SJSA1 (cell line): ENCODE measurements around the gene MAPKAPK3. TPM values are rescaled to one million over a fixed set of nuclear protein-coding genes. Genes with fewer than 3 reads are reported as not detected.

Experiments used
- DNase-seq, 2 experiments: peaks; one replicate each; pipeline ENCODE4 v3.0.0-alpha.2; 2015 to 2020; ENCODE audit warnings: low spot score in 2 of 2, low read depth in 1 of 2
- H3K27ac ChIP-seq: fragments of 250-450 bp; sonication (Bioruptor Pico); 2 replicates; pipeline ENCODE4 v1.5.1; 2020; ENCODE audit warnings: mild to moderate bottlenecking, moderate library complexity
- H3K27me3 ChIP-seq: fragments of 250-450 bp; sonication (Bioruptor Pico); replicated peaks from 2 replicates; pipeline ENCODE4 v1.5.1; 2020; ENCODE audit warnings: mild to moderate bottlenecking, moderate library complexity
- H3K36me3 ChIP-seq: fragments of 250-450 bp; sonication (Bioruptor Pico); 2 replicates; pipeline ENCODE4 v1.5.1; 2020; ENCODE audit warnings: mild to moderate bottlenecking
- H3K4me1 ChIP-seq: fragments of 250-450 bp; sonication (Bioruptor Pico); replicated peaks from 2 replicates; pipeline ENCODE4 v1.6.1; 2021; ENCODE audit warnings: mild to moderate bottlenecking
- H3K4me3 ChIP-seq: fragments of 250-450 bp; sonication (Bioruptor Pico); 2 replicates; pipeline ENCODE4 v1.5.1; 2020; ENCODE audit warnings: mild to moderate bottlenecking
- H3K9me3 ChIP-seq: fragments of 250-450 bp; sonication (Bioruptor Pico); replicated peaks from 2 replicates; pipeline ENCODE4 v1.5.1; 2020; ENCODE audit warnings: mild to moderate bottlenecking
- total RNA-seq: library from RNA; depleted of rRNA; stranded (reverse); fragments of >200 nt; shearing (Covaris generic); gene quantifications from 2 replicates; pipeline ENCODE4 v1.2.3, GENCODE V29; 2014

MAPKAPK3 gene
- total RNA-seq, 1 experiment from 2014 or later = 7.3 TPM

DNA sequence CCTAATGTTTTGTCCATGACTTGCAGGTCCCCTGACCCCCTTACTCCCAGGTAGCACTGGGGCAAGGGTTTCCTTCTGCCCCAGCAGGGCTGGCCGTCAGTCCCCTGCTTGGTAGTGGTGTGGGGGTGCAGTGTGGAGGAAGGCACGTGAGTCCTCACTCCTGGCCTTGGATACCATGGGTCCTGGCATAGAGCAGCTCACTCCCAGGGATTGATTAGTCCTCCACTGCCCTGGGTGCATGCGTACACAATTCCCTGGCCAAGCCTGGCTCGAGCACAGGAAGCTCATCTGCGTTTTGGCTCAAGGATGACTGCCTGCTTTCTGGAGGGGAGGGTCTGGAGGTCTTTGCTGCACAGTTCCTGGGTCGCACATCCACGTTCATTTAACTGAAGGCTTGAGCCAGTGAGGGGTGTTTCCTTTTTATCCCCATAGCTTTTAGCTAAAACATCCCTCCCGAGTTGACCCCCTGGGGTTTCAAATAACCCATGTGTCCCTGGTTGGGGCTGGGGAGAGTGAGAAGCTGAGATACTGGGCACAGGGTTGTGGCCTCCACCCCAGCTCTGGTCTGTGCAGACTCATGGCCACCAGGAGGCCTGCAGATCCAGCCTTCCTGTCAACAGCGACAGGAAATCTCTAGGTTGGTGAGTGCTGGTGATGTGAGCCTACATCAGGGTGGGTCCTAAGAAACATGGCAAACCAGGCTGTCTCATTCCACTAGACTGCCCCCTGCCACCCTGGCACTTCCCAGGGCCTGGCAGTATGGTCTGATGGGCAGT is 36.1 kb upstream of the MAPKAPK3 start:
- Histone ChIP-seq H3K36me3 (peaks cover 3% of the 10 kb centered on the region; the same call in 1 of the 2 replicates), H3K4me3 (no peak overlapping the region), H3K27ac (no peak overlapping the region), H3K9me3 (no peaks in the 10 kb centered on the region), H3K27me3 (no peaks in the 10 kb centered on the region), H3K4me1 (no peaks in the 10 kb centered on the region)
- DNase-seq = no peak

DNA sequence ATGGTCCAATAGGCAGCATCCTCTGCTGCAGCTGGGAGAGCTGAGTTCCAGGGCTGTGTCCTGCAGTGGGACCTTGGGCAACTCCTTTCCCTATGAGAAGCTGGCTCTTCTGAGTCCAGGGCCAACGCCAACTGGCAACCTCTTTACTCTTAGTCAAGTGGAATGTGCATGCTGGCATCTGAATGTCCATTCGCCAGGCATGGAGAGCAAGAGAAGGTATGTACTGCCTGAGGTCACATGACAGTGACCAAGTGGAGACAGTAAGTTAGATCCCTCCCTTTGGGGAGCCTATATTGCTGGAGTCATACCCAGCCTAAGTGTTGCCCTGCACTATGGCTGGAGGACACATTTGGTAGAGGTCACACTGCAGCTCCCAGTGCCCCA is 35.5 kb upstream of the MAPKAPK3 start:
- Histone ChIP-seq H3K36me3 (peaks cover 3% of the 10 kb centered on the region; the same call in 1 of the 2 replicates), H3K9me3 (no peaks in the 10 kb centered on the region), H3K27ac (no peak overlapping the region), H3K27me3 (no peaks in the 10 kb centered on the region), H3K4me1 (no peaks in the 10 kb centered on the region), H3K4me3 (no peak overlapping the region)
- no peak for DNase-seq

DNA sequence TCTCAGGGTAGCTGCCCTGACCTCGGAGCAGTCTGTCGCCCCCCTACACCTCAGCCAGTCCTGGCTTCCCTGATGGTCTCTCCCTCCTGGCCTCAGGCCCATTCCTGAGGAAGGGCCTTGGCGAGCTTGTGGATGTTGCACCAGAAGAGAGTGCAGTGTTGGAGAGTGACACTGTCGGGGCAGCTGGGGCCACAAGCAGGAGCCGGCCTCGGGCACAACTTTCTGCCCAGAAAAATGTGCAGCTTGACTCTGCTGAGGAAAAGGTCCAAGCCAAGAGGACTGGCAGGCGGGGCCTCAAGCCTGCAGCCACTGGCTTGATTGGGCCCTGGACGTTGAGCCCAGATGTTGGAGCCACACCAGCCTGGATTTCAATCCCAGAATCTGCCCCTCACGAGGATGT is 34.9 kb upstream of the MAPKAPK3 start:
- Histone ChIP-seq H3K27ac (no peak overlapping the region), H3K36me3 (peaks cover 3% of the 10 kb centered on the region; the same call in 1 of the 2 replicates), H3K4me1 (no peaks in the 10 kb centered on the region), H3K27me3 (no peaks in the 10 kb centered on the region), H3K9me3 (no peaks in the 10 kb centered on the region), H3K4me3 (no peak overlapping the region)
- DNase-seq = no peak

DNA sequence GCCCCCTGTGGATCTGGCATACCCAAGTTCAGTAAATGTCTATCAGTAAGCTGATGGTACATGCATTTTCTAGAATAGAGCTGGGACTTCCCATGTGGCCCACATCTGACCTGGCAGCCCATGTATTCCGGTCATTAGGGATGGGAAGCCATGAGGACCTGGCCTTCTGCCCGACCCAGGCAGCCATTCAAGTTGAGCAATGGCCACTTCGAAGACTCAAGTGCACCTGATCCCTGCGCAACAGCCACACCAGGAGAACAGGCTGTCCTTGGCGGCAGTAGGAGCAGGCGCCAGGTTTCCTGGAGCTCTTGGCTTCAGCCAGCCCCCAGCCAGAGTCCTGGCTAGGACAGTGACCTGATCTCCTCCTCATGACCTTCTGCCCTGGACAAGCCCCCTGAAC is 33.1 kb upstream of the MAPKAPK3 start:
- Histone ChIP-seq H3K36me3 (no peaks in the 10 kb centered on the region), H3K4me3 (no peak overlapping the region), H3K27me3 (no peaks in the 10 kb centered on the region), H3K4me1 (no peaks in the 10 kb centered on the region), H3K27ac (no peak overlapping the region), H3K9me3 (no peaks in the 10 kb centered on the region)
- no peak for DNase-seq

DNA sequence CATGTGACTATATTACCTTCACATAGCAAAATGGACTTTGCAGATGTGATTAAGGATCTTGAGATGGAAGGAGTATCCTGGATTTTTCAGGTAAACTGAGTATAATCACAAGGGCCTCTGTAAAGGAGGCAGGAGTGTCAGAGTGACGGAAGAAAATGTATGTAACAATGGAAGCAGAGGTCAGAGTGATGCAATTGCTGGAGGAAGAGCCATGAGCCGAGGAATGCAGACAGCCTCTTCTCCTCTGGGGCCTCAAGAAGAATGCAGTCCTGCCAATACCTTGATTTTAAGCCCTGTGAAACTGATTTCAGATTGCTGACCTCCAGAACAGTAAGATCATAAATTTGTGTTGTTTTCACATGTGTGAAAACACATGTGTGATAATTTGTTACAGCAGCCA is 32.6 kb upstream of the MAPKAPK3 start:
- Histone ChIP-seq H3K4me1 (no peaks in the 10 kb centered on the region), H3K27ac (no peak overlapping the region), H3K27me3 (no peaks in the 10 kb centered on the region), H3K4me3 (no peak overlapping the region), H3K9me3 (no peaks in the 10 kb centered on the region), H3K36me3 (no peaks in the 10 kb centered on the region)
- DNase-seq = no peak

DNA sequence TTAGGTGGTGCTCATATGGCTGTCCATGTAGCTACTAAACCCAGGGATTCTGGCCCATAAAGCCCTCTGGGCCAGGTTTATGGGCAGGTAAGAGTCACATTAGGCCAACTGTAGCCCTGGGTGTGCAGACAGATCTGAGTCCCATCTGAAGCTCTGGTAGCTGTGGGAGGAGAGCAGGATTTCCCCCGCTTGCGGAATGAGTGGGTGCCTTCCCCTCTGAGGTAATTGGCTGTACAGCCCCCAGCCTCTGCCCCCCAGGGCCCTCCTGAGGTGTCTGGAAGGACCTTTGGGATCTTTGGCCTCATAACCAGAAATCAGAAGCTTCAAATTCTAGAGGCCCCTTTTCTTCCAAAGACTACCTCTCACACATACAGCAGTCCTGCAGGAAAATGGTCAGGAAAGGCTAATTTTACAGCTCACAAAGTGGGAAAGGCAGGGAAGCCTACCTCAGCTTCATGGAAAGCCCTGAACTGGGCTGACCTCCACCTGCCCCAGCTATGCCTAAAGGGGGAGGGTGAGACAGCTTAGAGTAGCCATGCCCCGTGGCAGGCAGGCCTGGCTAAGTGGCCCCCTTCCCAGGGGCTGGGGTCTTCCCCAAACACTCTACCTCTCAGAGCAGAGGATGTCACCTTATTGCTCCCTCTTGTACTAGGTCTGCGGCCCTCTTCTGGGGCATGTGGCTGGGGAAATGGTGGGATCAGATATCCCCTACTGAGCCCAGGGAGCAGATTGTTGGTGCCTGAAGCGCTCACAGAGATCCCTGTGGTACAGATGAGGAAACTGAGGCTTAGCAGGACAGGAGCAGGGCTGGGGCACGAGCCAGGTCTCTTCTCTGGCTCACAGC is 30.8 kb upstream of the MAPKAPK3 start:
- H3K27me3 ChIP-seq = no peaks in the 10 kb centered on the region
- H3K36me3 ChIP-seq = no peaks in the 10 kb centered on the region
- no peaks in the 10 kb centered on the region for H3K4me1 ChIP-seq
- DNase-seq = no peak
- H3K9me3 ChIP-seq = no peaks in the 10 kb centered on the region
- H3K27ac ChIP-seq = no peak overlapping the region
- no peak overlapping the region for H3K4me3 ChIP-seq

DNA sequence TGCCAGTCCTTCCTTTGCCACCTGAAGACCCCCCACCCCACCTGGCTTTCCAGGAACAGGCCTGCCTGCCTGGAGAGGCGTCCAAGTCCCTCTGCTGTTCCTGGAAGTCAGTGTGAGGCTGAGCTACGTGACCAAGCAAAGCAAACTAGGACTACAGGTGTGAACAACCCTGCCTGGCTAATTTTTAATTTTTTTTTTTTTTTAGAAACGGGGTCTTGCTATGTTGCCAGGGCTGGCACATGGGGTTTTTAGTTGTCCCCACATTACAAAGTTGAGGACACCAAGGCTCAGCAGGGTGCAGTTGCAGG is 30.2 kb upstream of the MAPKAPK3 start:
- H3K36me3 ChIP-seq = no peaks in the 10 kb centered on the region
- H3K4me3 ChIP-seq = no peak overlapping the region
- no peaks in the 10 kb centered on the region for H3K9me3 ChIP-seq
- H3K27ac ChIP-seq = no peak overlapping the region
- no peak for DNase-seq
- no peaks in the 10 kb centered on the region for H3K27me3 ChIP-seq
- no peaks in the 10 kb centered on the region for H3K4me1 ChIP-seq

DNA sequence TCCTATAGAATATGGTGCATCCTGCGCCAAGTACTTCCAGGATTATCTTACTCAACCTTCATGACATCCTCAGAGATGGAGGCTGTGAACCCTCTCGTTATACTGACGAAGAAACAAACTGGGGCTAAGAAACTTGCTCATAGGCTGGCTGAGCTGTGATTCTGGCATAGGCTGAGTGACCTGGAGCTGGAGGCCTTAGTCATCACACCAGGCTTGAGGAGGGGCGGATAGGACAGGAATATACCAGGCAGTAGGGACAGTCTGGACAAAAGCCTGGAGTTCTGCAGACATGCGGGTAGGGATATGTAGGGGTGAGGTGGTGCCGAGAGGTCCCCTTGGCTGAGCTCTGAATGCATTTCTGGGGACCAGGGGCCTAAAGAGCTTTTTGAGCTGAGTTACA is 29.6 kb upstream of the MAPKAPK3 start:
- no peaks in the 10 kb centered on the region for H3K9me3 ChIP-seq
- no peak overlapping the region for H3K4me3 ChIP-seq
- no peak for DNase-seq
- no peaks in the 10 kb centered on the region for H3K27me3 ChIP-seq
- no peaks in the 10 kb centered on the region for H3K36me3 ChIP-seq
- H3K4me1 ChIP-seq = no peaks in the 10 kb centered on the region
- no peak overlapping the region for H3K27ac ChIP-seq

DNA sequence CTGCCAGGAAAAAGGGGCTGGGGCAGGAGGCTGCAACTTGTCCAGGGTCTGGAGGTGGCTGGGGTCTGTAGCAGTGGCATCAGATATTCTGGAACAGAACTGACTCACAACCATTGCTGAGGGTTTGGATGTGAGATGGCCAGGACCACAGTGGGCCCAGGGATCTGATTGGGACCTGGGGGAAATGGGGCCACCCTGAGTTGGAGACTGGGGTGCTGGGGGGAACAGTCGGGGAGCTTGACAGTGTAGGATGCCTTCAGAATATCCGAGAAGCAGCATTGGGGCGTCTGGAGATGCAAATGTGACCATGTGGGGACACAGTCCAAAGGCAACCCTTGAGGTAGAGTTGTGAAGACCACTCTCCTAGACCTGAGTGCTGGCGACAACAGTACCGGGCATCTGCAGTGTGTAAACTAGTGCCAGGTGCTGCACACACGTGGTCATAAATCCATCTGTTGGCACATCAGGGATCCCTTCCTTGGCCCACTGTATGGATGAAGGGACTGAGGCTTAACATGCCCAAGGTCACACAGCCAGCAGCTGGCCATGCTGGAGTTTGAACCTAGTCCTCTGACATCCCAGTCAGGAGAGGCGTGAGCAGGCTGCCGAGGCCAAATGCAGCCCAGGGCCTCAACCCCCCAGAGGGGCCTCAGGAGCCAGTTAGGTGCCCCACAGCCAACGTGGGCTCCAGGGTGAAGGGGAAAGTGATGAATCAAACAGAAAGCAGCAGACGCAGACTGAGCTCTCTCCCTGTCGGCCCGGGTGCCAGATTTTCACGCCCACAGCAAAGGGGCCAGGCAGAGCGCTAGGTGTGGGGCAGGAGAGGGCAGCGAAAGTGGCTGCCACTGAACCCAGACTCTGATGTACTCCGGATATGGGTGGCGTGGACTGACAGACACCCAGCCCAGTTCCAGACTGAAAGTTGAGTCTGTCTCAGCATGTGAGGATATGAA is 28.9 kb upstream of the MAPKAPK3 start:
- Histone ChIP-seq H3K9me3 (no peaks in the 10 kb centered on the region), H3K4me1 (no peaks in the 10 kb centered on the region), H3K27me3 (no peaks in the 10 kb centered on the region), H3K27ac (no peak overlapping the region), H3K36me3 (no peaks in the 10 kb centered on the region), H3K4me3 (no peak overlapping the region)
- no peak for DNase-seq

DNA sequence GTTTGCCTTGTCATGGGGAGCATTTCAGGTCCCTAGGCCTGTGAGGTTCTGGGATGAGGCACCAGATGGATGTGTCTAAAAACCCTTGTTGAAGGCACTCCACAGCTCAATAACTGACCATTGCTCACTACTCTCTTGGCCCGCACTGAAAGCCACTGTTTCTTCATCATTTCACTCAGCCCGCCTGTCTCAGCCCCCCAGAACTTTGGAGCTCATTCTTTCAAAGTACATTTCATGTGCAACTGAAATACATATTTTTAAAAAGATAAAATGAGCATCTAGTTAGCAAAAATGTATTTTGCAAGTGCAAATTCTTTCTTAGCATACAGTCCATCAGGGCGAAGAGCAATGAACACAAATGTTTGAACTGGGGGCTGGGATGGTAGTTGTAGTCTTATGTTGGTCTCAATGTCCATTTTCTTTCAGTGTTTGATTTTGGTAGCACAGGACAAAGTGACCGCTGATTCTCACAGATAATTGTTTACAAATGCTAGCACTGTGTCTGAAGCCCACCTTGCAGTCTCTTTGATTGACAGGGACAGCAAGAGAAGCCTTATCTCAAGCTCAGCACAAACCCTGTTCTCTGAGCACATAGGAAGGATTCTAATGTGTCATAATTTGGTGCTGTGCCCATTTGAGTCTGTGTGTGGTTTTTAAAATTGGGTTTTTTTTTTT is 28.1 kb upstream of the MAPKAPK3 start:
- no peaks in the 10 kb centered on the region for H3K9me3 ChIP-seq
- DNase-seq = no peak

DNA sequence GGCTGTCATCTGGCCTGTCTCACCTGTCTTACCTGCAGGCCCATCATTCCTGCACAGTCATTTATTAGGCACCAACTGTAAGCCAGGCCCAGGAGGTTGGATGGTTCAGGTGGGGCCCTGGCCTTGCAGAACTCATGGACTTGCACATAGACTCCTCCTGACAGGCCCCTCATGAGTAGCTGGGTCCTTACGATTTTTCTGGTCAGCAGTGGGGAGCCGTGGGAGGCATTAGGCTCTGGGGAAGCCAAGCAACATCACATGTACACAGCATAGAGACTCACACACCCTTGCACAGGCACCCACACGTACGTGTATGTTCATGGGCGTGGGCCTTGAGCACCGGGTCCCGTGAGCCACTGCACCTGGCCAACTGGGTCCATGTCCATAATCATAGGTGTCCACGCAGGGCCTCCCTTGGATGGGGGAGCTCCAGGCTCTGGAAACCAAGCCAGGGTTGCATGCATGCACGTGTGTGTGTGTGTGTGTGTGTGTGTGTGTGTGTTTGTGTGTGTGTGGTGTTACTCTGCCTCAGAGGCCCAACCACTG is 25.7 kb upstream of the MAPKAPK3 start:
- Histone ChIP-seq H3K4me1 (no peaks in the 10 kb centered on the region), H3K9me3 (no peaks in the 10 kb centered on the region), H3K27ac (no peak overlapping the region), H3K36me3 (no peaks in the 10 kb centered on the region), H3K4me3 (no peak overlapping the region), H3K27me3 (no peaks in the 10 kb centered on the region)
- no peak for DNase-seq

More for the DNA sequence above, 28.1 kb upstream of the MAPKAPK3 start:
- H3K4me3 ChIP-seq = no peak overlapping the region
- no peaks in the 10 kb centered on the region for H3K27me3 ChIP-seq
- H3K36me3 ChIP-seq = no peaks in the 10 kb centered on the region
- no peaks in the 10 kb centered on the region for H3K4me1 ChIP-seq
- H3K27ac ChIP-seq = no peak overlapping the region

DNA sequence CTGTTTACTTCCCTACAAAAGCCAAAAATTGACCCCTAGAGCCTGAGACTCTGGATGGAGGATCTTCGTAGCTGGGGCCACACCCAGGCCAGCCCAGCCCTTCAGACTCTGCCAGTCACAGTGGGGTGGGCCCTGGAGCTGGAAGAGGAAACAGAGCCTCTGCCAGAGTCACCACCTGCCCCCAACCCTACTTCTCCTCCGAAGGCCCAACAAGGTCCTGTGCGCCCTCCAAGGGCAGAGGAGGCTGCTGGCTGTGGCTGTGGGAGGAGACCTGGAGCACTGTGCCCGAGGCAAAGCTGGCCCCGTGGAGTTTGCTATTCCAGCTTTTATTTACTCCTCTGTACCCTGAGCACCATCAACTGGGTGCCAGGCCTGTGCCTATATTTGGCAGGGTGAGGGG is 24.4 kb upstream of the MAPKAPK3 start:
- H3K36me3 ChIP-seq = no peaks in the 10 kb centered on the region
- no peak for DNase-seq

DNA sequence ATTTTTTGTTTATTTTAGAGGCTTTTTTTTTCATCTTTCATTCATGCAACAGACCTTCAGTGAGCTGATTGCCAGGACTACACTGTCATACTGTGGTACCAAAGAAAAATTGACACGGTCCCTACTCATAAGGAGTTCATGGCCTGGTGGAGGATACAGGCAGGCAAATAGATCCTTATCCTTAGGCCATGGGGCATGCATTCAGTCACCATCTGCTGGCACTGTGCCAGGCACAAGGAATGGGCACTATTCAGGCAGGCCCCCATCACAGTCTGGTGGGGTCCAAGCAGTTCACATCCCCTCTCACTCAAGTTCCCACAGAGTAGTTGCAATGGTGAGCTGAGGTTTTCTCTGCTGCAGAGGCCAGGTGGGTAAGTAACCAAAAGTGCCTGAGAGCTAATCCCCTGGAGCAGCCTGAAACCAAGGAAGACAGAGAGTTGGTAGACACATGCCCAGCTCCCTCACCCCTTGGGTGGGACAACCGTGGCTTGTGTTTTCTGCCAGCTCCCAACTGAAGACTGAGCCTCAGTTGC is 22.6 kb upstream of the MAPKAPK3 start:
- H3K27ac ChIP-seq = no peak overlapping the region
- no peak overlapping the region for H3K4me3 ChIP-seq
- H3K4me1 ChIP-seq = no peaks in the 10 kb centered on the region
- no peaks in the 10 kb centered on the region for H3K36me3 ChIP-seq
- no peaks in the 10 kb centered on the region for H3K9me3 ChIP-seq
- DNase-seq = no peak
- H3K27me3 ChIP-seq = no peaks in the 10 kb centered on the region

More for the DNA sequence above, 24.4 kb upstream of the MAPKAPK3 start:
- Histone ChIP-seq H3K4me3 (no peak overlapping the region), H3K27ac (no peak overlapping the region), H3K4me1 (no peaks in the 10 kb centered on the region), H3K27me3 (no peaks in the 10 kb centered on the region), H3K9me3 (no peaks in the 10 kb centered on the region)
